HCT116 (cell line): Measurements from ENCODE around the gene USH1C. TPM values are rescaled to one million over a fixed set of nuclear protein-coding genes. Genes with fewer than 3 reads are reported as not detected.

Experiments used
- ATAC-seq: fragments of 200-7000 bp; cut with Tn5 transposase; 2 replicates; pipeline ENCODE4 v1.9.1; 2020; ENCODE audit warnings: mild to moderate bottlenecking, moderate library complexity
- BruUV-seq: library from RNA; stranded (reverse); fragments of 400-500 nt; replicated peaks from 2 replicates; lab custom pipeline; 2021; lab: Mats Ljungman, UMichigan
- CTCF ChIA-PET: fragments of 300-600 bp; sonication (Branson Sonifier 250); formaldehyde crosslinking; loops from one replicate; lab custom pipeline; 2021; ENCODE audit warnings: antibody characterized with exemption; lab: Charles Lee
- POLR2A ChIA-PET: fragments of 300-600, 350-600 bp; sonication (Branson Sonifier 250); formaldehyde crosslinking; loops from one replicate; lab custom pipeline; 2021; ENCODE audit warnings: antibody characterized with exemption; lab: Charles Lee
- RAD21 ChIA-PET, 2 experiments: fragments of 300-600 bp; sonication (Branson Sonifier 250); formaldehyde crosslinking; loops; one replicate each; lab custom pipeline; 2023; ENCODE audit warnings: low total read pairs in 2 of 2; ENCODE audit not compliant: uncharacterized antibody in 2 of 2, unreplicated experiment in 2 of 2, low non-redundant PET in 1 of 2; lab: Charles Lee
- DNase-seq: peaks from one replicate; pipeline ENCODE4 v3.0.0-alpha.2; 2010; ENCODE audit warnings: low read depth, low spot score
- H2AFZ ChIP-seq: fragments of 200-600 bp; shearing (Covaris generic), sonication (generic); 2 replicates; pipeline ENCODE4 v1.6.1; 2017; ENCODE audit warnings: low read depth, mixed run types, mixed read lengths, antibody characterized with exemption, low read length; ENCODE audit not compliant: poor library complexity, severe bottlenecking
- H3K27ac ChIP-seq: 2 replicates; pipeline ENCODE4 v1.5.1; 2012; ENCODE audit warnings: low read depth, low read length
- H3K27me3 ChIP-seq: fragments of 200-600 bp; sonication (generic); 2 replicates; pipeline ENCODE4 v1.6.1; 2016; ENCODE audit warnings: mixed run types, low read length, mixed read lengths; ENCODE audit not compliant: insufficient read depth
- H3K36me3 ChIP-seq, 2 experiments: fragments of 200-500 bp in 1 of 2; fragments of 200-600 bp in 1 of 2; sonication (Bioruptor generic) in 1 of 2; sonication (generic) in 1 of 2; 2 replicates each; pipeline versions ENCODE4 v1.5.1 to v1.6.1; 2014 to 2016; ENCODE audit warnings: low read length in 2 of 2, inconsistent platforms in 1 of 2, mixed read lengths in 1 of 2, mixed run types in 1 of 2; ENCODE audit not compliant: insufficient read depth in 2 of 2, control insufficient read depth in 1 of 2
- H3K4me1 ChIP-seq, 2 experiments: fragments of 200-600 bp in 1 of 2; sonication (generic) in 1 of 2; 2 replicates each; pipeline versions ENCODE4 v1.5.1 to v1.6.1; 2012 to 2017; ENCODE audit warnings: low read length in 2 of 2, inconsistent platforms in 1 of 2, mild to moderate bottlenecking in 1 of 2, mixed read lengths in 1 of 2, mixed run types in 1 of 2, moderate library complexity in 1 of 2; ENCODE audit not compliant: insufficient read depth in 2 of 2, control insufficient read depth in 1 of 2
- H3K4me2 ChIP-seq: fragments of 200-600 bp; sonication (generic); 2 replicates; pipeline ENCODE4 v1.6.1; 2017; ENCODE audit warnings: mixed run types, low read length, mixed read lengths
- H3K4me3 ChIP-seq, 2 experiments: fragments of 200-600 bp in 1 of 2; sonication (generic) in 1 of 2; replicated peaks in 1 of 2; 2 replicates each; pipeline ENCODE4 v1.5.1; 2011 to 2016; ENCODE audit warnings: low read length in 2 of 2, control low read depth in 1 of 2, low read depth in 1 of 2, mild to moderate bottlenecking in 1 of 2, mixed read lengths in 1 of 2, mixed run types in 1 of 2
- H3K79me2 ChIP-seq: fragments of 200-600 bp; sonication (generic); 2 replicates; pipeline ENCODE4 v1.6.1; 2017; ENCODE audit warnings: mild to moderate bottlenecking, mixed run types, low read length, moderate library complexity, mixed read lengths; ENCODE audit not compliant: insufficient read depth
- H3K9ac ChIP-seq: fragments of 200-600 bp; sonication (generic); 2 replicates; pipeline ENCODE4 v1.6.1; 2016; ENCODE audit warnings: low read length, mixed read lengths
- H3K9me2 ChIP-seq: fragments of 200-600 bp; sonication (generic), shearing (Covaris generic); 2 replicates; pipeline ENCODE4 v1.6.1; 2017; ENCODE audit warnings: mixed run types, mild to moderate bottlenecking, moderate library complexity; ENCODE audit not compliant: insufficient read depth
- H3K9me3 ChIP-seq, 2 experiments: fragments of 200-500 bp in 1 of 2; fragments of 200-600 bp in 1 of 2; sonication (Bioruptor generic) in 1 of 2; sonication (generic) in 1 of 2; 2 replicates each; pipeline ENCODE4 v1.6.1; 2014 to 2017; ENCODE audit warnings: low read length in 2 of 2, mixed read lengths in 2 of 2, inconsistent platforms in 1 of 2, low read depth in 1 of 2, mild to moderate bottlenecking in 1 of 2, mixed run types in 1 of 2, moderate library complexity in 1 of 2; ENCODE audit not compliant: control insufficient read depth in 1 of 2, insufficient read depth in 1 of 2
- H4K20me1 ChIP-seq: fragments of 200-600 bp; sonication (generic), shearing (Covaris generic); 2 replicates; pipeline ENCODE4 v1.6.1; 2017; ENCODE audit warnings: mixed run types, mild to moderate bottlenecking, moderate library complexity; ENCODE audit not compliant: insufficient read depth
- CEBPB ChIP-seq: IDR thresholded peaks from 2 replicates; pipeline ENCODE4 v1.6.1; 2012; ENCODE audit warnings: low read depth
- ELF1 ChIP-seq: IDR thresholded peaks from 2 replicates; pipeline ENCODE4 v1.6.1; 2012; ENCODE audit warnings: low read depth, borderline replicate concordance
- EZH2 ChIP-seq: fragments of 200-600 bp; sonication (generic); IDR thresholded peaks from 2 replicates; pipeline ENCODE4 v1.6.1; 2017; ENCODE audit warnings: antibody characterized with exemption, mixed run types
- EZH2phosphoT487 ChIP-seq: fragments of 200-600 bp; IDR thresholded peaks from 2 replicates; pipeline ENCODE4 v1.6.1; 2018; ENCODE audit warnings: antibody characterized with exemption, borderline replicate concordance
- JUND ChIP-seq: IDR thresholded peaks from 2 replicates; pipeline ENCODE4 v1.6.1; 2012
- POLR2AphosphoS5 ChIP-seq: IDR thresholded peaks from 2 replicates; pipeline ENCODE4 v1.6.1; 2011; ENCODE audit warnings: mild to moderate bottlenecking, low read depth, low read length, moderate library complexity
- RAD21 ChIP-seq: IDR thresholded peaks from 2 replicates; pipeline ENCODE4 v1.6.1; 2012; ENCODE audit warnings: low read depth, mild to moderate bottlenecking
- REST ChIP-seq: IDR thresholded peaks from 2 replicates; pipeline ENCODE4 v1.6.1; 2012; ENCODE audit warnings: low read depth
- SP1 ChIP-seq: IDR thresholded peaks from 2 replicates; pipeline ENCODE4 v1.6.1; 2012; ENCODE audit warnings: low read depth
- SRF ChIP-seq: IDR thresholded peaks from 2 replicates; pipeline ENCODE4 v1.6.1; 2012; ENCODE audit warnings: low read depth
- TCF7L2 ChIP-seq: IDR thresholded peaks from 2 replicates; pipeline ENCODE4 v1.7.0; 2011; ENCODE audit warnings: borderline replicate concordance, inconsistent platforms; ENCODE audit not compliant: insufficient read depth, insufficient read length; ENCODE audit errors: extremely low read depth
- YY1 ChIP-seq: IDR thresholded peaks from 2 replicates; pipeline ENCODE4 v1.6.1; 2011; ENCODE audit warnings: low read length, low read depth, moderate library complexity, mild to moderate bottlenecking; ENCODE audit not compliant: insufficient replicate concordance; ENCODE audit errors: extremely low read depth
- ZFX ChIP-seq: fragments of 450-650 bp; IDR thresholded peaks from 2 replicates; pipeline ENCODE4 v1.6.1; 2017
- ZNF274 ChIP-seq: fragments of 200-500 bp; sonication (Bioruptor generic); IDR thresholded peaks from 2 replicates; pipeline ENCODE4 v1.6.1; 2014; ENCODE audit warnings: mild to moderate bottlenecking, low read depth, low read length, inconsistent platforms
- intact Hi-C: fragments of 100-400 bp; cut with micrococcal nuclease; formaldehyde crosslinking; loops from 2 replicates; pipeline ENCODE4 v1.10.0; 2022
- total RNA-seq: library from RNA; stranded (reverse); gene quantifications from one replicate; pipeline ENCODE4 v1.2.1, GENCODE V29; 2021; ENCODE audit not compliant: unreplicated experiment
- TF ChIP-seq, protein P1 (sequence below): IDR thresholded peaks from 2 replicates; pipeline ENCODE4 v1.6.1; 2012
- TF ChIP-seq, protein P2 (sequence below), 3 experiments: fragments of 200-600 bp in 1 of 3; sonication (generic) in 1 of 3; IDR thresholded peaks in 2 of 3; conservative IDR thresholded peaks in 1 of 3; 2 replicates each; pipeline ENCODE4 v1.5.1; 2012 to 2017; ENCODE audit warnings: low read depth in 2 of 3, low read length in 2 of 3, antibody characterized with exemption in 1 of 3, borderline replicate concordance in 1 of 3, control low read depth in 1 of 3, mild to moderate bottlenecking in 1 of 3, mixed read lengths in 1 of 3, mixed run types in 1 of 3, moderate library complexity in 1 of 3; ENCODE audit not compliant: insufficient read depth in 1 of 3

The USH1C gene
- total RNA-seq, 1 experiment from 2014 or later, result 13.4 TPM

DNA sequence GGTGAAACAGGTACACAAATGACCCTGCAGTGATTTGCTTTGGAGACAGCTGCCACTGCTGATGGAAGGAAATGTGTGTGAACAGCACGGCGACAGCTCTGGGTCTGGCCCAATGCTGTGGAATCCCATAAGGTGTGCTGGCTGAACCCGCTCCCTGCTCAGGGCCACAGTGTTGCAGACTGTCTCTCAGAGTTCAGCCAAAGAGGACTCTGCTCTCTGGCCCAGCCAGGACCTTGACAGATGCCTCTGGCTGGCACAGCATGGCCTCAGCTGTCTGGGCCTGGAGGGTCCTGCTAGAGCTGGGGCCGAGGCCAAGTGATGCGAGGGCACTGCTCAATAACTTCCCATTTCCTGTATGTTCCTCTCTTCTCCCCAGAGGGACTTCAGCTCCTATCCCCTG is 62.3 kb downstream of the USH1C start:
- Histone ChIP-seq H3K36me3 (no peaks in the 10 kb centered on the region), H3K9ac (no peak overlapping the region), H4K20me1 (no peaks in the 10 kb centered on the region), H3K27me3 (no peaks in the 10 kb centered on the region), H2AFZ (no peak overlapping the region), H3K4me2 (no peak overlapping the region), H3K4me1 (peaks cover 0 to 10% of the 10 kb centered on the region in 2 experiments; a peak in 2 of 4 replicates), H3K9me2 (no peaks in the 10 kb centered on the region), H3K27ac (no peak overlapping the region), H3K79me2 (no peaks in the 10 kb centered on the region), H3K9me3 (no peaks in the 10 kb centered on the region), H3K4me3 (no peak overlapping the region)
- BruUV-seq, result no TSS peak
- intact Hi-C loops, result no loop called here
- ChIA-PET CTCF (interaction anchor here (0.9 kb wide), 1 partner anchor 9 kb away, joined by 4 read pairs; no protein-coding TSS in a partner anchor), POLR2A (no interaction called here), RAD21 (no interaction called here)
- no peak for TF ChIP-seq CEBPB
- no peak for TF ChIP-seq SP1
- no peak for TF ChIP-seq EZH2phosphoT487
- no peak for TF ChIP-seq ELF1
- TF ChIP-seq, protein P1, sequence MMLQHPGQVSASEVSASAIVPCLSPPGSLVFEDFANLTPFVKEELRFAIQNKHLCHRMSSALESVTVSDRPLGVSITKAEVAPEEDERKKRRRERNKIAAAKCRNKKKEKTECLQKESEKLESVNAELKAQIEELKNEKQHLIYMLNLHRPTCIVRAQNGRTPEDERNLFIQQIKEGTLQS, result no peak
- TF ChIP-seq TCF7L2, result no peak
- TF ChIP-seq, protein P2, sequence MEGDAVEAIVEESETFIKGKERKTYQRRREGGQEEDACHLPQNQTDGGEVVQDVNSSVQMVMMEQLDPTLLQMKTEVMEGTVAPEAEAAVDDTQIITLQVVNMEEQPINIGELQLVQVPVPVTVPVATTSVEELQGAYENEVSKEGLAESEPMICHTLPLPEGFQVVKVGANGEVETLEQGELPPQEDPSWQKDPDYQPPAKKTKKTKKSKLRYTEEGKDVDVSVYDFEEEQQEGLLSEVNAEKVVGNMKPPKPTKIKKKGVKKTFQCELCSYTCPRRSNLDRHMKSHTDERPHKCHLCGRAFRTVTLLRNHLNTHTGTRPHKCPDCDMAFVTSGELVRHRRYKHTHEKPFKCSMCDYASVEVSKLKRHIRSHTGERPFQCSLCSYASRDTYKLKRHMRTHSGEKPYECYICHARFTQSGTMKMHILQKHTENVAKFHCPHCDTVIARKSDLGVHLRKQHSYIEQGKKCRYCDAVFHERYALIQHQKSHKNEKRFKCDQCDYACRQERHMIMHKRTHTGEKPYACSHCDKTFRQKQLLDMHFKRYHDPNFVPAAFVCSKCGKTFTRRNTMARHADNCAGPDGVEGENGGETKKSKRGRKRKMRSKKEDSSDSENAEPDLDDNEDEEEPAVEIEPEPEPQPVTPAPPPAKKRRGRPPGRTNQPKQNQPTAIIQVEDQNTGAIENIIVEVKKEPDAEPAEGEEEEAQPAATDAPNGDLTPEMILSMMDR (IDR thresholded peaks at IDR 0.05 in 2 of 3, conservative IDR thresholded peaks at IDR 0.05 in 1 of 3; ENCODE audit: borderline replicate concordance in 1 of 3, insufficient read depth in 1 of 3, low read depth in 2 of 3, low read length in 2 of 3), result no peak
- no peak for TF ChIP-seq RAD21
- no peak for TF ChIP-seq ZNF274
- no peak for TF ChIP-seq REST
- TF ChIP-seq EZH2, result no peak
- TF ChIP-seq SRF, result no peak
- TF ChIP-seq ZFX, result no peak
- no peak for TF ChIP-seq JUND
- no peak for TF ChIP-seq YY1
- no peak for TF ChIP-seq POLR2AphosphoS5
- DNase-seq (no peak), ATAC-seq (no peak)
